GM08714 (cell line): ENCODE data around the gene MYLK2.
"Not testable (repeated sequence)": the region's sequence is repeated elsewhere in the genome, so short reads cannot be mapped to it uniquely, and the experiment has no call there.

Source experiments
- H3K4me3 ChIP-seq: fragments of 200-500 bp; sonication (Bioruptor generic); 2 replicates; pipeline ENCODE4 v1.5.1; 2014; ENCODE audit warnings: mild to moderate bottlenecking, low read length, inconsistent platforms
- ZNF274 ChIP-seq: IDR thresholded peaks from 2 replicates; pipeline ENCODE4 v1.6.1; 2012; ENCODE audit warnings: mild to moderate bottlenecking, low read depth, low read length

The MYLK2 gene

DNA sequence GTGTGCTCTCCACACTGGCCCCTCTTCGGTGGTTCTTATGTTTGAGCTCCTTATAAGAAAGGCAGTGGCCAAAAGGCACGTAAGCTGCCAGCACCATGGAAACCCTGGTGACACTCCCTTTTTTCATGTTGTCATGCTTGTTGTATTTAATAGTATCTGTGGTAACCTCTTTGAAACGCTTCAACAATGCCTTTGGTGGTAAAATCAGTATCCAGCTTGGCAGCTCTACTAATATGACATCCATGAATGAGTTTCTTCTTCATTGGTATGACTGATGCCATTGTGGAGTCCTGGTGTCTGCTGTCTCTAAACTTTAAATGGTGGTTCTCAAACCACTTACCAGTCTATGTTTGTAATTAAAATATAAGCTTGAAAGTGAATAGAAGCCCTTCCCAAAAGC, 10.7 kb upstream of the MYLK2 start:
- no peak overlapping the region for H3K4me3 ChIP-seq
- no peak for TF ChIP-seq ZNF274

DNA sequence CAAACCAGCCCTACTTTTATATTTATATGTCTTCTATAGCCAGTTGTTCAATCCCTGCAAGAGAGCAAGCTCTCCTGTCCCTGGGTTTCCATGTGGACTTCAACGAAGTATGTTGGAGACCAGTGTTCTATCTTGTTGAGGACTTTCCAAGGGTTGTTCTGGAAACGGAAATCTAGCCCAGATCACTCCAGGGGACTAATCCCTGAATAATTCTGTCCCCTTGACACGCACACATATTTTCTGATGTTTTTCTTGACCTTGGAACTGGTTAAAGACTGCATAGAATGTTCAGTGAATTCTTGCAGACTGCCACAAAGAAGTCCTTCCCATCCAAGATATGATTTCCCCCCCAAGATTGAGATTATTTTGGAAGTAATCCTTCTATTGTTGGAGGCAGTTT, 9.5 kb upstream of the MYLK2 start:
- H3K4me3 ChIP-seq, result no peak overlapping the region
- TF ChIP-seq ZNF274, result no peak

DNA sequence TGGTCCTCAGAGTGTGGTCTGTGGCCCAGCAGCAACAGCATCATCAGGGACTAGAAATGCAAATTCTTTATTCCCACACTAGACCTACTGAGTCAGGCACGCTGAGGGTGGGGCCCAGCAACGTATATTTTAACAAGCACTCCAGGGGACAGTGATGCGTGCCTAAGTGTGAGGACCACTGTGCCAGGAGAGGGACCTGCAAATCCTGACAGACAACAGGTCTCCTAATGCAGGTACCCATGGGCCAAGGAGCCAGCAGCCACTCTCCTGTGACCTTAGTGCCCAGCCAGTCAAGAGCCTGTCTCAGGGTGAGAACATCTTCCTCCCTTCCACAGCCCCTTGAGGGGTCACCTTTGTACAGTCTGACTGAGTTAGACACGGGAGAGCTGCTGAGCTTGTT, 8.0 kb upstream of the MYLK2 start:
- no peak overlapping the region for H3K4me3 ChIP-seq
- no peak for TF ChIP-seq ZNF274

DNA sequence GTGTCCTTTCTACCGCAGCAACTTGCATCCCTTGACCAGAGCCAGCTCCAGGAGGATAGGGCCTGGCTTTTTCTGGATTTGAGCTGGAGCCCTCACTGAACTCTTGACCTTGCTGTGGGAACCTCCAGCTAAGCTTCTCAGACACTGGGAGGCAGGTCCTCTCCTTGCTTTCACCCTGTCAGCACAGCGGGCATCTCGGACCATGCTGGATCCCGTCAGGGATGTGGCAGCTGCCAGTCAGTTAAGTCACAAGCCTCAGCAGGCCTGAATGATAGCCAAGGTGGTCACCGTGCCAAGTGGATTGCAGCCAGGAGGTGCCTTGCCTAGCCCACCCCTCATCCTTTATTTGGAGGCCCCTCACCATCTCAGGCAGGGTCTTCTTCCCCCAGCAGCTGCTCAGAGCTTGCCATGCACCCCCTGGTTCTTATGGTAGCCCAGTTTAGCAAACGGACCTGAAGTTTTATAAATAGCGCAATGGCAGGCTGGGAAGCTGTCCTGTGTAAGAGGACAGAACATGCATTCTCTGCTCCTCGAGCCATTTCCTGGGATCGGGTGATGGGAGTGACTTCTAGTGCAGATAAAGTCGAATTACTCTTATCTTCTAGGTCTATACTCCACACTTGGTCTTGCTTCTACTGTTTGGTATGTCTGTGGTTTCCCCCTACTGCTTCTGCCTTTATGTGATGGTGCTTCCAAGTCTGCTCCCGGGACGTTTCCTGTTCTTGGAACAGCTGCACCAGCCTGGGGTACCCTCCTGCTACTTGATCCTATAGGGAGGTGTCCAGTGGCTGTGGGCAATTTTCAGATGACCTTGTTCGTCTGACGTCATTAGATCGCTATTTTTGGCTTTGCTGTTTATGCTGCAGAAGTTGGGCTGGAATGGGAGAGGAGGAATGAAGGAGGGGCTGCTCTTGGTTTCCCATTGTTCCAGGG, 7.1 kb upstream of the MYLK2 start:
- TF ChIP-seq ZNF274, result no peak
- H3K4me3 ChIP-seq, result no peak overlapping the region

DNA sequence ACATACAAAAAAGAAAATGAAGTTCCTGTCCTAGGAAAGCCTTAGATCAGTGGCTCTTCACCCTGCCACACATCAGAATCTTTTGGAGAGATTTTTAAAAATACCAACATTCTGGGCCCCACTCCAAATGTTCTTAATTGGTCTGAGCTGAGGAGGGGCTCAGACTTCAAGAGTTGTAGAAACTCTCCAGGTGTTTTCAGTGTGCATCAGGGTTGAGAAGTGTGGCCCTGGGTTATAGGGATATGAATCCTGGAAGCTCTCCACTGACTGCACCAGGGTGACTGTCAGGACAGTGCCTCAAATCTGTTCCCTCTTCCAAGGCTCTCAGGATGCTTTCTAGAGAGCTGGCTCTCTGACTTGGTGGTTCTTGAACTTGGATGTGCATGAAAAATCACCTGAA, 5.5 kb upstream of the MYLK2 start:
- TF ChIP-seq ZNF274, result no peak
- H3K4me3 ChIP-seq, result no peak overlapping the region

DNA sequence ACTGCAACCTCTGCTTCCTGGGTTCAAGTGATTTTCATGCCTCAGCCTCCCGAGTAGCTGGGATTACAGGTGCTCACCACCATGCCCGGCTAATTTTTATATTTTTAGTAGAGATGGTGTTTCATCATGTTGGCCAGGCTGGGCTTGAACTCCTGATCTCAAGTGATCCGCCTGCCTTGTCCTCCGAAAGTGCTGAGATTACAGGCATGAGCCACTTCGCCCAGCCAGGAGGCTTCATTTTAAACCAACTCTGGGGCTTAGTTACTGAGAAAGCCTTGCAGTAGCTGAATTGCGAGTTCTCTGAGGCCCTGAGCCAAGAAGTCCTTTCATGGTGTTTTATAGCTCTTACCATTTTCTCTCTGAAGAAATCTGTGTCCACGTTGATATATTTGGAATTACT, 5.0 kb upstream of the MYLK2 start:
- not testable (repeated sequence) for H3K4me3 ChIP-seq

DNA sequence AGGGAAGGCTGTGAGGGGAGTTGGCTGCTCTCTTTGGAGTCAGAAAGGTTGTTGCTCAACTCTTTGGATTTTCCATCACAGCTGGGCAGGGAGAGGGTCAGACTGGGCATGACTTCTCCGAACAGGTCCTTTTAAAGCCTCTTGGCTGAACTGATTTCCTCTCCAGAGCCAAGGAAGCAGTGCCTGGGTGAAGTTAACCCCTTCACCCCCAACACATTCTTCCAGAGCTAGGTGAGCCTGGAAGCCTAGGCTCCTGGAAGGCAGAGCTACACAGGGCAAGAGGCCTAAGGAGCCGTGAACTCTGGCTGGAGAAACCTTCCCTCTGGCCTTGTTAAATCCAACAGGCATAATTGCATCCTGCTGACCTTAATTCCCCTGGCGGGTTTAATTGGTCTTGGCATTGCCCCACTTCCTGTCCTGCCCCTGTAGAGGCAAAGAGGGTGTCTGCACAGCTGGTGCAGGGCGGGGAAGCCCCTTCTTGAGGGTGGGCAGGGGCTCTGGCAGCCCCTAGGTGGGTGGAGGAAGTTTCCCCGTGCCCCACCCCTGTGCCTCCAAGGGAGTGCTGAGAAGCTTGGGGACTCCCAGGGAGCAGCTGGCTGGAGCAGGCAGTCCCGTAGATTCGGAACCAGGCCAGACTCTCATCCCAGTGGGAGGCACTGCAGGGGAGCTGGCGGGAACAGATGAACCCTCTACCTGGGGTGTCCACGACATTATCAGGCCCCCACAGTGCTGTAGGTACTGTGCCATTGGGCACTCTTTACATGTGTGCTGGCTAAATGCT, 3.6 kb upstream of the MYLK2 start:
- no peak for TF ChIP-seq ZNF274
- H3K4me3 ChIP-seq, result no peak overlapping the region

DNA sequence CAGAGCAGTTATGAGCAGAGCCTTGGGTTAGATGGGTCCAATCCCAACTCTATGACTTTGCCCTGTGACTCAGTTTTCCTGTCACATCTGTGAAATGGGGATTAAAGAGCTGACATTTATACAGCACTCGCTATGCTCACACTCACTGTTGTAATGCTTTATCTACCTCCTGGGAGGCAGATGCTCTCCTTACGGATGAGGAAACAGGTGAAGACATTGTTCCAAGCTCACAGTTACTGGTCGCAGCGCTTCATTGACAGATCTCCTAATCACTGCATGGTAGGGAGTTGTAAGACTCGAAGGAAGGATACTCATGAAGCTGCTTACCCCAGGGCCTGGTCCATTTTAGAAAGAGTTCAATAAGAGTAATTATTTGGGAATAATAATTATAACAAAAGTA, 2.9 kb upstream of the MYLK2 start:
- H3K4me3 ChIP-seq, result no peak overlapping the region
- TF ChIP-seq ZNF274, result no peak

DNA sequence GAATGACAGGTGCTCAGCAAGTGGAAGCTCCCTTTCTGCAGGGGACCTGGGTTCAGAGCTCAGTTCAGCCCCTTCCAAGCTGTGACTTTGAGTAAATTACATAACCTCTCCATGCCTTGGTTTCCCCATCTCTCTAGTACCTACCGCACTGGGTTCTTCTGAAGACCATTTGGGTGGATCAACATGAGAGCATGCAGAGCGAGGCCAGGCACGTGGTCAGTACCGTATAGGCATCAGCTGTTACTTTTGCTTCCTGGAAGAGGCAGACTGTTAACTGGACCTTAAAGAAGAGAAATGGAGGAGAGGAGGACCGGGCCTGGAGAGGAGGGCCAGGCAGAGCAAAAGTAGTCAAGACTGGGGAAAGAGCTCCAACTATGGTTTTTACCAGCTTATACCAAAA, 1.7 kb upstream of the MYLK2 start:
- no peak for TF ChIP-seq ZNF274
- H3K4me3 ChIP-seq, result no peak overlapping the region

DNA sequence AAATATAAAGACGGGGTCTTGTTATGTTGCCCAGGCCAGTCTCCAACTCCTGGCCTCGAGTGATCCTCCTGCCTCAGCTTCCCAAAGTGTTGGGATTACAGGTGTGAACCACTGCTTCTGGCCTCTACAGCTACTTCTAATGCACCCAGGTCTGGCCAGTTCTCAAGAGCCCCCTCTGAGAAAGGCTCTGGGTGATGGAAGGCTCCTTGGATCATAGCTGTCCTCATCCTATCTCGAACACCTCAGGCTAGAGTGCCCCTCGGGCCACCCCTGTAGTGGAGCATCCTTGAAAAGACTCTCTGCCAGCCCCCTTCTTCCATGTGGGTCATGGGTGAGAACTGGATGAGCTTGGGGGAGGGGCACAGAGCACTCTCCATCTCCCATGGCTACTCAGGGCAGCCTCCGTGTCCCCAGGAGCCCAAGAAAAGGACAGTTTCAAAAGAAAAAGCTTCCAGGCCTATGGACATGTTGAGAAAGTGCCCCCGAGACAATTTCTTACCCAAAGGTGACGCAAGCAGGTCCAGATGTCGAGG, 714 bp upstream of the MYLK2 start:
- no peak overlapping the region for H3K4me3 ChIP-seq

DNA sequence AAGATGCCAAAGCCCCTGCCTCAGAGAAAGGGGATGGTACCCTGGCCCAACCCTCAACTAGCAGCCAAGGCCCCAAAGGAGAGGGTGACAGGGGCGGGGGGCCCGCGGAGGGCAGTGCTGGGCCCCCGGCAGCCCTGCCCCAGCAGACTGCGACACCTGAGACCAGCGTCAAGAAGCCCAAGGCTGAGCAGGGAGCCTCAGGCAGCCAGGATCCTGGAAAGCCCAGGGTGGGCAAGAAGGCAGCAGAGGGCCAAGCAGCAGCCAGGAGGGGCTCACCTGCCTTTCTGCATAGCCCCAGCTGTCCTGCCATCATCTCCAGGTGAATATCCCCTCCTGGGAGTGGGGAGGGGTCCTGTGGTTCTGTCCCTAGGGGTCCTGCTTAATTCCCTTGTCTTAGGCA, 1.1 kb downstream of the MYLK2 start:
- TF ChIP-seq ZNF274, result no peak
- H3K4me3 ChIP-seq, result no peak overlapping the region

More for the DNA sequence above, 714 bp upstream of the MYLK2 start:
- TF ChIP-seq ZNF274, result no peak

DNA sequence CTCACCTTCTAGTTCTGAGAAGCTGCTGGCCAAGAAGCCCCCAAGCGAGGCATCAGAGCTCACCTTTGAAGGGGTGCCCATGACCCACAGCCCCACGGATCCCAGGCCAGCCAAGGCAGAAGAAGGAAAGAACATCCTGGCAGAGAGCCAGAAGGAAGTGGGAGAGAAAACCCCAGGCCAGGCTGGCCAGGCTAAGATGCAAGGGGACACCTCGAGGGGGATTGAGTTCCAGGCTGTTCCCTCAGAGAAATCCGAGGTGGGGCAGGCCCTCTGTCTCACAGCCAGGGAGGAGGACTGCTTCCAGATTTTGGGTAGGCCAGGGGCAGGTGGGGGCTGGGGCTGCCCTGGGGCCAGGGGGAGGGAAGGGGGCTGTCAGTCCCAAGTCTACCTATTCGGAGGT, 2.3 kb downstream of the MYLK2 start:
- TF ChIP-seq ZNF274, result no peak
- no peak overlapping the region for H3K4me3 ChIP-seq

DNA sequence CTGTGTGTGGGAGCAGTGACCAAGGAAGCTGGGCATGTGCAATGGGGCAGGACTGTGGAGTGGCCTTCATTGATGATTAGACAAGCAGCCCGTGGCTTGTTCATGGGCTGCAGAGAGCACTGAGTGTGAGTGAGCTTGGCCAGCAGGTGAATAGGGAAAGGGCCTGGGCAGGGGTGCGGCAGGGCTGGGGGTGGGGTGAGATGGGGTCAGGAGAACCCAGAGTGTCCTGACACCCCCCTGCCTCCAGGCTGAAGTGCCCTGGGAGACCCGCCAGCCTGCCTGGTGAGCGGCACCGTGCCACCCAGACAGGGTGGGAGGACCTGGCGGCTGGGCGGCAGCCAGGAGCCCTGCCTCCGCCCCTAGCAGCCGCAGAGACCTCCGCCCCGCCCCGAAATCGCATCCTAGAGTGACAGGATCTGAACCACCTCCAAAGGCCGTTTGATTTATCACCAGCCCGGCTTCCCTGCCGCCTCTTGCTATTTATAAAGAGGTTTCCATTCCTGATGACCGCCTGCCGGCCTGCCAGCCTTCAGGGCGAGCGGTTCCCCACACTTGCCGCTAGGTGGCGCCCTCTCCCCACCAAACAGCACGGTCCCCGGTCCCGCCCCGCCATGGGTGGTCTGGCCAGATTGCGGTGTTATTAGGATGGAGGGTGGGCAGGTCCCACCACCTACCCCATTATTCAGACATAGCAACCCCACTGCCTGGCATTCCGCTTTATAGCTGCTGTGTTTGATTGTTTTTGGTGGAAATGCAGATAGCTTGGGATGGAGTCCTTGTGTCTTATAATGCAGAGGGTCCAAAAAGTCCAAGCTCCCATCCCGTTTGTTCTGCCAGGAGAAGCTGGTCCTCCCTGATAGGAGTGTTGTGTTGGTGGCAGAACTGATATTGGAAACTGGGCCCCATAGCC, 3.5 kb downstream of the MYLK2 start:
- H3K4me3 ChIP-seq, result no peak overlapping the region
- TF ChIP-seq ZNF274, result no peak

DNA sequence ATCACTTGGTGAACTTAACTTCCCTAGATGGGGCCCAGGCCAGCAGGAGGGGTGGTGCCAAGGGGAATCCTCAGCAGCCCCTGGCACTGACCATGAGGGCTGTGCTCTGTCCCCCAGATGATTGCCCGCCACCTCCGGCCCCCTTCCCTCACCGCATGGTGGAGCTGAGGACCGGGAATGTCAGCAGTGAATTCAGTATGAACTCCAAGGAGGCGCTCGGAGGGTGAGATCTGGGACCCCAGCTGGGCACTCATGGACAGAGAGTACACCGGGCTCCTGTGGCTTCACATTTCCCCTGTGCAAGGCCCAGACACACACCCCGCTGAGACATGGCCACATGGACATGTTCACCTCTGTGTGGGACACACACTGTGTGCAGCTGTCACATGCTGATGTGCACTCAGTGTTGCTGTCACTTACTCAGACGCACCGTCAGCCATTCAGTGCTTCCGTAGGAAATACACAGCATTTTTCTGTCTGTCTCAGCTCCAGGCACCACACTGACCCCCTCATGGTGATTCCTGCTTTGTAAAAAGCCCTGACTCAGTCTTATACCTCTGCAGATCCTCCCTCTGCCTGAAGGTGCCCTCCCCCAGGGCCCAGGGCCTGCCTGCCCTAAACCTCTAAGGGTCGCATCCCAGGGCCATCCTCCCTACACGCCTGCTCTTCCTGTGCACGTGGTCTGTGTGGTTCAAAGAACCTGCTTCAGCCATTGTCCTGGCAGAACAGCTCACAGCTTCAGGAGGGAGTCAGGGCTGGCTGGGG, 4.4 kb downstream of the MYLK2 start:
- TF ChIP-seq ZNF274, result no peak
- no peak overlapping the region for H3K4me3 ChIP-seq
